OCI-LY1 (cell line): Measurements from ENCODE around the gene CLCA2.

ENCODE experiments used
- H2AFZ ChIP-seq: fragments of 200-600 bp; sonication (generic), shearing (Covaris generic); 2 replicates; pipeline ENCODE4 v1.6.0; 2014; ENCODE audit warnings: antibody characterized with exemption, mild to moderate bottlenecking, low read length
- H3F3A ChIP-seq: fragments of 200-600 bp; sonication (generic), shearing (Covaris generic); 2 replicates; pipeline ENCODE4 v1.6.0; 2014; ENCODE audit warnings: mild to moderate bottlenecking, antibody characterized with exemption, low read length, moderate library complexity; ENCODE audit not compliant: insufficient read depth
- H3K27ac ChIP-seq: fragments of 200-600 bp; sonication (generic); 2 replicates; pipeline ENCODE4 v1.5.1; 2014; ENCODE audit warnings: low read length, mixed run types, mild to moderate bottlenecking, low read depth; ENCODE audit not compliant: poor library complexity, severe bottlenecking
- H3K27me3 ChIP-seq: fragments of 200-600 bp; sonication (generic); 2 replicates; pipeline ENCODE4 v1.6.0; 2014; ENCODE audit warnings: antibody characterized with exemption, mild to moderate bottlenecking, low read length, moderate library complexity; ENCODE audit not compliant: insufficient read depth
- H3K36me3 ChIP-seq: fragments of 200-600 bp; sonication (generic); 2 replicates; pipeline ENCODE4 v1.6.1; 2014; ENCODE audit warnings: mild to moderate bottlenecking, antibody characterized with exemption, low read length, moderate library complexity, mixed read lengths; ENCODE audit not compliant: insufficient read depth
- H3K4me1 ChIP-seq: fragments of 200-600 bp; sonication (generic); 2 replicates; pipeline ENCODE4 v1.5.1; 2014; ENCODE audit warnings: mild to moderate bottlenecking, low read length, moderate library complexity; ENCODE audit not compliant: insufficient read depth, severe bottlenecking
- H3K4me2 ChIP-seq: fragments of 200-600 bp; sonication (generic), shearing (Covaris generic); 2 replicates; pipeline ENCODE4 v1.6.1; 2014; ENCODE audit warnings: low read length
- H3K4me3 ChIP-seq: fragments of 200-600 bp; sonication (generic); 2 replicates; pipeline ENCODE4 v1.5.1; 2014; ENCODE audit warnings: low read length, low read depth, mild to moderate bottlenecking, mixed read lengths; ENCODE audit not compliant: poor library complexity, severe bottlenecking
- H3K79me2 ChIP-seq: fragments of 200-600 bp; shearing (Covaris generic); 2 replicates; pipeline ENCODE4 v1.6.1; 2016; ENCODE audit warnings: mixed run types, low read length, mixed read lengths; ENCODE audit not compliant: insufficient read depth
- H3K9ac ChIP-seq: fragments of 200-600 bp; sonication (generic), shearing (Covaris generic); 2 replicates; pipeline ENCODE4 v1.6.1; 2014; ENCODE audit warnings: mild to moderate bottlenecking, low read length, mixed read lengths
- H3K9me2 ChIP-seq: fragments of 200-600 bp; sonication (generic), shearing (Covaris generic); 2 replicates; pipeline ENCODE4 v1.6.1; 2014; ENCODE audit warnings: low read depth, mild to moderate bottlenecking, low read length, mixed read lengths
- H3K9me3 ChIP-seq: fragments of 200-600 bp; shearing (Covaris generic); 2 replicates; pipeline ENCODE4 v1.6.1; 2014; ENCODE audit warnings: low read length, mixed read lengths
- H4K20me1 ChIP-seq: fragments of 200-600 bp; sonication (generic), shearing (Covaris generic); 2 replicates; pipeline ENCODE4 v1.6.0; 2016; ENCODE audit warnings: mild to moderate bottlenecking, low read length; ENCODE audit not compliant: insufficient read depth
- CTCF ChIP-seq: fragments of 200-600 bp; sonication (generic), shearing (Covaris generic); IDR thresholded peaks from 2 replicates; pipeline ENCODE4 v1.5.1; 2017; ENCODE audit warnings: mild to moderate bottlenecking, antibody characterized with exemption, low read length, moderate library complexity, mixed read lengths
- EZH2 ChIP-seq: fragments of 200-600 bp; sonication (generic), shearing (Covaris generic); IDR thresholded peaks from 2 replicates; pipeline ENCODE4 v1.8.0; 2017; ENCODE audit warnings: borderline replicate concordance, mixed run types, mild to moderate bottlenecking, antibody characterized with exemption, low read length, moderate library complexity, mixed read lengths

The CLCA2 gene

DNA sequence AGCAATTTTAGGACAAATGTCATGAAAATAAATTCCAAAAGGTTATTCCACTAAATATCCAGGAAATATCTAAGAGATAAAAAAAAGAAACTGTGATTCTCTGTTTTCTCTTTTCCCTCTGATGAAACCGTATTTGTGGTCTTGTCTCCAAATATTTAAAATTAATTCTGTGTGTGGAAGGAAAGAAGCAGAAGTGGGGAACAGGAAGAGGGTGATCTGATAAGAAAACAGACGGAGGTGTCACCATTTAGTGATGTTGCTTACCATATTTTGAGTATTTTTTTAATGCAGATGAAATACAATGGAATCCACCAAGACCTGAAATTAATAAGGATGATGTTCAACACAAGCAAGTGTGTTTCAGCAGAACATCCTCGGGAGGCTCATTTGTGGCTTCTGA, 74.3 kb downstream of the CLCA2 start:
- no peaks in the 10 kb centered on the region for H3K9me2 ChIP-seq
- TF ChIP-seq CTCF (no peak), EZH2 (no peak)
- no peaks in the 10 kb centered on the region for H3F3A ChIP-seq
- H3K27ac ChIP-seq: no peak overlapping the region
- no peak overlapping the region for H2AFZ ChIP-seq
- H4K20me1 ChIP-seq: no peaks in the 10 kb centered on the region
- no peak overlapping the region for H3K4me2 ChIP-seq
- H3K4me1 ChIP-seq: no peaks in the 10 kb centered on the region
- H3K27me3 ChIP-seq: no peaks in the 10 kb centered on the region
- H3K79me2 ChIP-seq: no peaks in the 10 kb centered on the region
- no peak overlapping the region for H3K4me3 ChIP-seq
- H3K36me3 ChIP-seq: no peaks in the 10 kb centered on the region
- H3K9me3 ChIP-seq: no peaks in the 10 kb centered on the region
- no peak overlapping the region for H3K9ac ChIP-seq

- no peaks in the 10 kb centered on the region for H3K9me2 ChIP-seq
- no peaks in the 10 kb centered on the region for H3K4me1 ChIP-seq
- no peak overlapping the region for H3K4me3 ChIP-seq
- no peaks in the 10 kb centered on the region for H3K79me2 ChIP-seq
- H3K27me3 ChIP-seq: no peaks in the 10 kb centered on the region
- H3K9ac ChIP-seq: no peak overlapping the region
- no peaks in the 10 kb centered on the region for H3K9me3 ChIP-seq
- no peaks in the 10 kb centered on the region for H3F3A ChIP-seq
- H2AFZ ChIP-seq: no peak overlapping the region
- no peak overlapping the region for H3K4me2 ChIP-seq
- no peaks in the 10 kb centered on the region for H4K20me1 ChIP-seq
- no peak for TF ChIP-seq EZH2
- TF ChIP-seq CTCF: peak; percentile 99
- H3K36me3 ChIP-seq: no peaks in the 10 kb centered on the region
- no peak overlapping the region for H3K27ac ChIP-seq
Measured at GRCh38 chr1:86499987-86500593, 76.1 kb downstream of the CLCA2 start.

GRCh38 chr1:86500714-86501113, 76.7 kb downstream of the CLCA2 start:
- Histone ChIP-seq H3K4me2 (no peak overlapping the region), H3K27me3 (no peaks in the 10 kb centered on the region), H3K4me1 (no peaks in the 10 kb centered on the region), H3K79me2 (no peaks in the 10 kb centered on the region), H3F3A (no peaks in the 10 kb centered on the region), H3K27ac (no peak overlapping the region), H3K9ac (no peak overlapping the region), H3K9me2 (no peaks in the 10 kb centered on the region), H4K20me1 (no peaks in the 10 kb centered on the region), H2AFZ (no peak overlapping the region), H3K36me3 (no peaks in the 10 kb centered on the region), H3K9me3 (no peaks in the 10 kb centered on the region), H3K4me3 (no peak overlapping the region)
- no peak for TF ChIP-seq EZH2
- no peak for TF ChIP-seq CTCF
